Measurements from ENCODE around the gene GANAB. TPM values are rescaled to one million over a fixed set of nuclear protein-coding genes. Genes with fewer than 3 reads are reported as not detected.
"Not testable (repeated sequence)": the region's sequence is repeated elsewhere in the genome, so short reads cannot be mapped to it uniquely, and the experiment has no call there.

GANAB gene
- 201 TPM for polyA plus RNA-seq (2013, experiment 1 of 2)
- 200 TPM for polyA plus RNA-seq (2013, experiment 2 of 2)

GRCh38 chr11:62645946-62646824 lies at the start of gene GANAB:
Gene GANAB, minus strand, starts transcription at chr11:62646613. Its CDS starts 14 bp downstream, at chr11:62646599.
- H3K27me3 ChIP-seq (ENCODE audit: insufficient read depth, low read length): no peaks in the 10 kb centered on the region
- WGBS: under 1% methylated on average over 73 of the region's 73 CpGs
- H3K4me3 ChIP-seq (ENCODE audit: low read length): peak within 1 kb of the TSS; percentile 92
- peak within 1 kb of the TSS; percentile 99 for H3K9ac ChIP-seq (ENCODE audit: low read depth, low read length)
- H3K4me1 ChIP-seq (ENCODE audit: insufficient read depth, low read length): no peaks in the 10 kb centered on the region
- peak within 1 kb of the TSS; percentile 93 for H3K27ac ChIP-seq (ENCODE audit: low read depth, low read length)
- H3K36me3 ChIP-seq (ENCODE audit: insufficient read depth, low read length): peaks cover 48% of the 10 kb centered on the region
- H3K9me3 ChIP-seq (ENCODE audit: insufficient read depth, low read depth, low read length): no peaks in the 10 kb centered on the region

DNA sequence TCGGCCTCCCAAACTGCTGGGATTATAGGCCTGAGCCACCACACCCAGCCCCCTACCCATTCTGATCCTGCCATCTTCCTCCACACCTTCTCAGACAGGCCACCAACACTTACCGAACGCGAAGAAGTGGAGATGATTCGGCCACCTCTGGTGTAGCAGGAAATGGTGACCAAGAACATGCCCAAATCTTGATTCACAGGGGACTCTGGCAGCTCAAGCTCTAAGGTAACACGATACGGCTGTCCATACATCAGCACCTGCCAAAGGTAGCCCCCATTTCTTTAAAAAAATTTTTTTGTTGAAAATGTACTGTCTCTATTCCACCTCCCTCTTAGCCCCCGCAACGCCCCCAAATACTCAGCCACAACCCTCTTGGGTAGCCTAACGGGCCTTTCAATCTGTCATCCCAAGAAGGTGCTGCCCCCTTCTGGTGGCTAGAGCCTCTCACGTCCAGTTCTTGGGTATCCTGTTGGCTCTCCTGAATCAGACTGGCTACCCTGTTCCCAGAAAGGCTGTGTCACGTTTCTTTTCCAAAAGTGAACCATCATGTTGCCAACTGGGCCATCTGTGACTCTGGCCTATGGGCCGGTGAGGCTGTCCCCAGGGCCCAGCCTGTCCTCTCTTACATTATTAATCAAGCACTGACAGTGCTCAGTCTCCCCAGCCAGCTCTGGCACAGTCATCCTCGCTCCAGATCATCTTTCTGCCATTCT lies 48.2 kb upstream of the GANAB start:
- Histone ChIP-seq H3K4me3 (ENCODE audit: low read length) (no peak overlapping the region), H3K4me1 (ENCODE audit: insufficient read depth, low read length) (no peaks in the 10 kb centered on the region), H3K9ac (ENCODE audit: low read depth, low read length) (no peak overlapping the region), H3K27me3 (ENCODE audit: insufficient read depth, low read length) (no peaks in the 10 kb centered on the region), H3K27ac (ENCODE audit: low read depth, low read length) (no peak overlapping the region), H3K36me3 (ENCODE audit: insufficient read depth, low read length) (peaks cover 47% of the 10 kb centered on the region), H3K9me3 (ENCODE audit: insufficient read depth, low read depth, low read length) (no peaks in the 10 kb centered on the region)
- WGBS: 72% methylated on average over 14 of the region's 14 CpGs

- WGBS: 98% methylated on average over 2 of the region's 4 CpGs
- H3K4me1 ChIP-seq (ENCODE audit: insufficient read depth, low read length); H3K27ac ChIP-seq (ENCODE audit: low read depth, low read length); H3K9me3 ChIP-seq (ENCODE audit: insufficient read depth, low read depth, low read length); H3K9ac ChIP-seq (ENCODE audit: low read depth, low read length); H3K27me3 ChIP-seq (ENCODE audit: insufficient read depth, low read length); H3K4me3 ChIP-seq (ENCODE audit: low read length): not testable (repeated sequence)
- peaks cover 47% of the 10 kb centered on the region for H3K36me3 ChIP-seq (ENCODE audit: insufficient read depth, low read length)
Measured at GRCh38 chr11:62693624-62694023, 47.2 kb upstream of the GANAB start.

DNA sequence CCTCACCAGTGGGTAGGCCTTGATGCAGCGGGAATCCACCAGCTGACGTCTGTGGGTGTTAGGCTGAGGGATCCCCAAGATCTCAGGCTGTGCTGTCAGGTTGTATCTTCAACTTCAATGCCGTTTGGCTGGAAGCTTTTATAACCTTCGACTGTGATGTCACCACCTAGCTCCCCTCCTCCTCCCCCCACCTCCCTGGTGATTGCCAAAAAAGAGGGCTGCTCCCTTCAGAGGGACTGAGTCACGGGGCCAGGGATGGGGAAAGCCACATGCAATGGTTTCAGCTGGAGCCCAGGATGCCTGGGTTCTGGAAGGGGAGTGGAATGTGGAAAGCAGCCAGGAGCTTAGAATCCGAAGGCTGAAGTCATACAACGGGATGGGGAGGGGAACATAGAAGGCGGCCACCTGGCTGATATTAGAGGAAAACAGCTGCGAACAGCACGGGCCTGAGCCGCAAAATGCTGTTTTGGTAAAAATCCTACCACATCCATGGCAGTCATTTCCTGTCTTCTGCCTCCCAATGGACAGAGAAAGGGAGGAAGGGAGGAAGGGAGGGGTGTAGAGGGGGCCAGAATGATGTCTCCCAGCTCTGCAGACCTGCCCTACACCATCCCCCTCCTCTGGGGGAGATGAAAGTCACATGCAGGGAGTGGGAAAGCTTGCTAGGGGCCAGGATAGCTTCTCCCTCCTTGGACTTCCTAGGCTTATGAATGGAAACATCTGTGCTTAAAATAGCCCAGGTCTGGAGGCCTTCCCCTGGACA lies 43.2 kb upstream of the GANAB start, which contains the start of gene LRRN4CL:
LRRN4CL (minus strand) TSS at position 110 of the 763 bp plus-strand sequence. CDS start 1,022 bp downstream, outside the sequence.
- no peak within 1 kb of the TSS for H3K27ac ChIP-seq (ENCODE audit: low read depth, low read length)
- no peaks in the 10 kb centered on the region for H3K4me1 ChIP-seq (ENCODE audit: insufficient read depth, low read length)
- WGBS: 86% methylated on average over 9 of the region's 11 CpGs
- peaks cover 44% of the 10 kb centered on the region for H3K36me3 ChIP-seq (ENCODE audit: insufficient read depth, low read length)
- no peak within 1 kb of the TSS for H3K4me3 ChIP-seq (ENCODE audit: low read length)
- no peaks in the 10 kb centered on the region for H3K9me3 ChIP-seq (ENCODE audit: insufficient read depth, low read depth, low read length)
- H3K27me3 ChIP-seq (ENCODE audit: insufficient read depth, low read length): no peaks in the 10 kb centered on the region
- no peak within 1 kb of the TSS; the same call in 1 of the 2 replicates for H3K9ac ChIP-seq (ENCODE audit: low read depth, low read length)

DNA sequence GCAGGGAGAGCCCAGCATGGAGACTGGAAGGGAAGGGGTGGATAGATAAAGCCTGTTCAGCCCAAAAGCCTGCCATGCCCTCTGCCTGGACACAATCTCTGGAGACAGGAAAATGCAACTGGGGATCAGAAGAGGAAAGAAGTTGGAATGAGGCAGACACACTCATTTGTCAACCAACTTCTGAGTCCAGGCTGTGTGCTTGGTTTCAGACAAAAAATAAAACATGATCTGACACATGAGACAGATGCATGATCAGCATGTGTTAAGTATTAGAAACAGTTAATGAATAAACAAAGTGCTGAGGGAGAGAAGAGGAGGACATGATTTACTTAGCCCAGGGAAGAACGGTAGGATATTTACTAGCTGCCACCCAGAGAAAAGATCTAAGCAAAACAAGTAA lies 42.1 kb upstream of the GANAB start:
- no peak overlapping the region for H3K9ac ChIP-seq (ENCODE audit: low read depth, low read length)
- no peaks in the 10 kb centered on the region for H3K27me3 ChIP-seq (ENCODE audit: insufficient read depth, low read length)
- no peaks in the 10 kb centered on the region for H3K9me3 ChIP-seq (ENCODE audit: insufficient read depth, low read depth, low read length)
- no peak overlapping the region for H3K4me3 ChIP-seq (ENCODE audit: low read length)
- 90% methylated on average over 1 of the region's 1 CpG for WGBS
- no peak overlapping the region for H3K27ac ChIP-seq (ENCODE audit: low read depth, low read length)
- H3K36me3 ChIP-seq (ENCODE audit: insufficient read depth, low read length): peaks cover 34% of the 10 kb centered on the region
- H3K4me1 ChIP-seq (ENCODE audit: insufficient read depth, low read length): no peaks in the 10 kb centered on the region

GRCh38 chr11:62687508-62688396 lies 41.3 kb upstream of the GANAB start:
- Histone ChIP-seq H3K9ac (ENCODE audit: low read depth, low read length) (no peak overlapping the region), H3K4me3 (ENCODE audit: low read length) (no peak overlapping the region)
- WGBS: 94% methylated on average over 74 of the region's 74 CpGs

DNA sequence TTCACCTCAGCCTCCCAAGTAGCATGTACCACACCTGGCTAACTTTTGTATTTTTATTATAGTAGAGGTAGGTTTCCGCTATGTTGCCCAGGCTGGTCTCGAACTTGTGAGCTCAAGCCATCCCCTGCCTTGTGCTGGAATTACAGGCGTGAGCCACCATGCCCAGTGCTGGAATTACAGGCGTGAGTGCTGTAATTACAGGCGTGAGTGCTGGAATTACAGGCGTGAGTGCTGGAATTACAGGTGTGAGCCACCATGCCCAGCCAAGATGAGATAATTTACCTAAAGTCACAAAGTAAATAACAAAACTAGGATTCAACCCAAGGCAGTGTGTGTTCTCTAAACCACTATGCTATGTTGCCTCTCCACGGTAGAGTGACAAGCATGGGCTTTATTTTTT lies 36.1 kb upstream of the GANAB start:
- Histone ChIP-seq H3K36me3 (ENCODE audit: insufficient read depth, low read length) (peaks cover 5% of the 10 kb centered on the region), H3K27me3 (ENCODE audit: insufficient read depth, low read length) (no peaks in the 10 kb centered on the region), H3K4me1 (ENCODE audit: insufficient read depth, low read length) (peaks cover 6% of the 10 kb centered on the region; the same call in 1 of the 2 replicates), H3K9ac (ENCODE audit: low read depth, low read length) (no peak overlapping the region), H3K27ac (ENCODE audit: low read depth, low read length) (no peak overlapping the region), H3K4me3 (ENCODE audit: low read length) (no peak overlapping the region), H3K9me3 (ENCODE audit: insufficient read depth, low read depth, low read length) (no peaks in the 10 kb centered on the region)
- 93% methylated on average over 7 of the region's 7 CpGs for WGBS

More at GRCh38 chr11:62687508-62688396, 41.3 kb upstream of the GANAB start:
- H3K9me3 ChIP-seq (ENCODE audit: insufficient read depth, low read depth, low read length): no peaks in the 10 kb centered on the region
- no peak overlapping the region for H3K27ac ChIP-seq (ENCODE audit: low read depth, low read length)
- H3K27me3 ChIP-seq (ENCODE audit: insufficient read depth, low read length): no peaks in the 10 kb centered on the region
- H3K36me3 ChIP-seq (ENCODE audit: insufficient read depth, low read length): peaks cover 27% of the 10 kb centered on the region
- no peaks in the 10 kb centered on the region for H3K4me1 ChIP-seq (ENCODE audit: insufficient read depth, low read length)

GRCh38 chr11:62680825-62681240 lies 34.4 kb upstream of the GANAB start:
- Histone ChIP-seq H3K27me3 (ENCODE audit: insufficient read depth, low read length) (no peaks in the 10 kb centered on the region), H3K4me1 (ENCODE audit: insufficient read depth, low read length) (peaks cover 7% of the 10 kb centered on the region; the same call in 1 of the 2 replicates), H3K27ac (ENCODE audit: low read depth, low read length) (no peak overlapping the region), H3K36me3 (ENCODE audit: insufficient read depth, low read length) (peaks cover 20% of the 10 kb centered on the region), H3K9ac (ENCODE audit: low read depth, low read length) (peak overlapping the region; percentile 12; the same call in 1 of the 2 replicates), H3K9me3 (ENCODE audit: insufficient read depth, low read depth, low read length) (no peaks in the 10 kb centered on the region), H3K4me3 (ENCODE audit: low read length) (no peak overlapping the region)
- WGBS: 87% methylated on average over 4 of the region's 4 CpGs

- peaks cover 33% of the 10 kb centered on the region for H3K36me3 ChIP-seq (ENCODE audit: insufficient read depth, low read length)
- 9% methylated on average over 53 of the region's 55 CpGs for WGBS
- H3K27me3 ChIP-seq (ENCODE audit: insufficient read depth, low read length): no peaks in the 10 kb centered on the region
- no peaks in the 10 kb centered on the region for H3K9me3 ChIP-seq (ENCODE audit: insufficient read depth, low read depth, low read length)
- H3K9ac ChIP-seq (ENCODE audit: low read depth, low read length): peak within 1 kb of the TSS; percentile 89
- H3K27ac ChIP-seq (ENCODE audit: low read depth, low read length): peak within 1 kb of the TSS; percentile 60
- peaks cover 7% of the 10 kb centered on the region; the same call in 1 of the 2 replicates for H3K4me1 ChIP-seq (ENCODE audit: insufficient read depth, low read length)
- H3K4me3 ChIP-seq (ENCODE audit: low read length): peak within 1 kb of the TSS; percentile 96
Measured at GRCh38 chr11:62678770-62679696, 32.6 kb upstream of the GANAB start, which contains the start of gene UBXN1. Gene UBXN1, minus strand, starts transcription at chr11:62679073. Its CDS starts 150 bp downstream, at chr11:62678923.

Data from HUES64 (cell line).